Activated naive CD4-positive, alpha-beta T cell treated with anti-CD3 and anti-CD28 coated beads, Interleukin-2, amount 50 U/mL, for 72 hours (primary cell): ENCODE results near the gene SLC6A13. TPM values are rescaled to one million over a fixed set of nuclear protein-coding genes. Genes with fewer than 3 reads are reported as not detected.
"Not testable (repeated sequence)": the region's sequence is repeated elsewhere in the genome, so short reads cannot be mapped to it uniquely, and the experiment has no call there.

Source experiments
- ATAC-seq, 2 donors: fragments of 150-1000 bp; cut with Tn5 transposase; 2 replicates each; pipeline ENCODE4 v1.10.0; 2021; ENCODE audit warnings: mild to moderate bottlenecking in 2 of 2, moderate library complexity in 2 of 2
- DNase-seq, 2 donors: peaks; one replicate each; pipeline ENCODE4 v3.0.0; 2021 to 2022; ENCODE audit warnings: low spot score in 2 of 2
- H3K27ac Mint-ChIP-seq, 2 donors: one replicate each; pipeline ENCODE4 v1.8.0; 2022; ENCODE audit warnings: mild to moderate bottlenecking in 2 of 2, mixed read lengths in 2 of 2
- H3K36me3 Mint-ChIP-seq, 2 donors: one replicate each; pipeline ENCODE4 v1.8.0; 2022; ENCODE audit warnings: mixed read lengths in 2 of 2
- H3K9me3 Mint-ChIP-seq, 2 donors: one replicate each; pipeline ENCODE4 v1.8.0; 2022; ENCODE audit warnings: mixed read lengths in 2 of 2
- total RNA-seq, 2 donors: library from RNA; stranded (reverse); gene quantifications; one replicate each; pipeline ENCODE4 v1.2.3, GENCODE V29; 2022

The SLC6A13 gene
- total RNA-seq, 2 donors from 2014 or later, result not detected

- ATAC-seq (no peak), DNase-seq (no peak)
- Mint-ChIP-seq H3K36me3 (peaks cover 5 to 13% of the 10 kb centered on the region in 2 donors), H3K9me3 (peaks cover 4 to 20% of the 10 kb centered on the region in 2 donors), H3K27ac (peak overlapping the region in 1 of 2 donors; percentile 60)
These were observed 19.3 kb downstream of the SLC6A13 start for GRCh38 chr12:243381-243780.

GRCh38 chr12:242496-242895 lies 20.1 kb downstream of the SLC6A13 start:
- no peak for DNase-seq
- peaks cover 5 to 6% of the 10 kb centered on the region in 2 donors for H3K36me3 Mint-ChIP-seq
- H3K27ac Mint-ChIP-seq, result no peak overlapping the region
- no peak for ATAC-seq
- peaks cover 4 to 12% of the 10 kb centered on the region in 2 donors for H3K9me3 Mint-ChIP-seq

GRCh38 chr12:241266-241665 lies 21.4 kb downstream of the SLC6A13 start:
- Mint-ChIP-seq H3K36me3 (peaks cover 5 to 10% of the 10 kb centered on the region in 2 donors), H3K9me3 (peaks cover 5 to 8% of the 10 kb centered on the region in 2 donors), H3K27ac (no peak overlapping the region)
- ATAC-seq, result no peak
- DNase-seq, result no peak

GRCh38 chr12:240566-240965 lies 22.1 kb downstream of the SLC6A13 start:
- H3K36me3 Mint-ChIP-seq, result peaks cover 11 to 14% of the 10 kb centered on the region in 2 donors
- DNase-seq (no peak), ATAC-seq (no peak)
- peaks cover 9 to 12% of the 10 kb centered on the region in 2 donors for H3K9me3 Mint-ChIP-seq
- no peak overlapping the region for H3K27ac Mint-ChIP-seq

GRCh38 chr12:238736-239398 lies 23.8 kb downstream of the SLC6A13 start:
- no peak overlapping the region for H3K27ac Mint-ChIP-seq
- peaks cover 9 to 12% of the 10 kb centered on the region in 2 donors for H3K9me3 Mint-ChIP-seq
- ATAC-seq, result no peak
- DNase-seq, result no peak
- peaks cover 9 to 13% of the 10 kb centered on the region in 2 donors for H3K36me3 Mint-ChIP-seq

- Mint-ChIP-seq H3K9me3 (peaks cover 9 to 12% of the 10 kb centered on the region in 2 donors), H3K36me3 (peaks cover 9 to 13% of the 10 kb centered on the region in 2 donors), H3K27ac (no peak overlapping the region)
- ATAC-seq, result no peak
- DNase-seq, result no peak
These were observed 24.5 kb downstream of the SLC6A13 start for GRCh38 chr12:238116-238515.

- ATAC-seq (no peak), DNase-seq (no peak)
- Mint-ChIP-seq H3K36me3 (peaks cover 9 to 13% of the 10 kb centered on the region in 2 donors), H3K9me3 (peaks cover 9 to 12% of the 10 kb centered on the region in 2 donors), H3K27ac (no peak overlapping the region)
These were observed 25.4 kb downstream of the SLC6A13 start for GRCh38 chr12:237026-237815.

GRCh38 chr12:236445-236844 lies 26.2 kb downstream of the SLC6A13 start:
- H3K9me3 Mint-ChIP-seq, result peaks cover 9 to 12% of the 10 kb centered on the region in 2 donors
- ATAC-seq (no peak), DNase-seq (no peak)
- H3K27ac Mint-ChIP-seq, result no peak overlapping the region
- peaks cover 9 to 13% of the 10 kb centered on the region in 2 donors for H3K36me3 Mint-ChIP-seq

- H3K36me3 Mint-ChIP-seq, result peaks cover 9 to 13% of the 10 kb centered on the region in 2 donors
- not testable (repeated sequence) for H3K27ac Mint-ChIP-seq, ATAC-seq, DNase-seq
- peaks cover 9 to 12% of the 10 kb centered on the region in 2 donors for H3K9me3 Mint-ChIP-seq
These were observed 26.7 kb downstream of the SLC6A13 start for GRCh38 chr12:235967-236366.

GRCh38 chr12:234891-235415 lies 27.7 kb downstream of the SLC6A13 start:
- no peak for ATAC-seq

GRCh38 chr12:234019-234418 lies 28.6 kb downstream of the SLC6A13 start:
- no peak for DNase-seq
- H3K27ac Mint-ChIP-seq, result no peak overlapping the region
- peaks cover 9 to 13% of the 10 kb centered on the region in 2 donors for H3K36me3 Mint-ChIP-seq
- ATAC-seq, result no peak
- peaks cover 9 to 12% of the 10 kb centered on the region in 2 donors for H3K9me3 Mint-ChIP-seq

More at GRCh38 chr12:234891-235415, 27.7 kb downstream of the SLC6A13 start:
- Mint-ChIP-seq H3K9me3 (peaks cover 9 to 12% of the 10 kb centered on the region in 2 donors), H3K27ac (no peak overlapping the region), H3K36me3 (peaks cover 9 to 13% of the 10 kb centered on the region in 2 donors)
- DNase-seq, result no peak

GRCh38 chr12:233615-233968 lies 29.0 kb downstream of the SLC6A13 start:
- peaks cover 9 to 13% of the 10 kb centered on the region in 2 donors for H3K36me3 Mint-ChIP-seq
- H3K27ac Mint-ChIP-seq, result no peak overlapping the region
- H3K9me3 Mint-ChIP-seq, result peaks cover 9 to 12% of the 10 kb centered on the region in 2 donors
- ATAC-seq (no peak), DNase-seq (peak in 1 of 2 donors; percentile 30)

GRCh38 chr12:232731-233614 lies 29.7 kb downstream of the SLC6A13 start:
- ATAC-seq (no peak), DNase-seq (peak in 1 of 2 donors; percentile 35)
- H3K9me3 Mint-ChIP-seq, result peaks cover 9 to 12% of the 10 kb centered on the region in 2 donors
- no peak overlapping the region for H3K27ac Mint-ChIP-seq
- peaks cover 9 to 13% of the 10 kb centered on the region in 2 donors for H3K36me3 Mint-ChIP-seq

GRCh38 chr12:230925-231671 lies 31.5 kb downstream of the SLC6A13 start:
- peak in 1 of 2 donors; percentile 37 for DNase-seq
- Mint-ChIP-seq H3K36me3 (peaks cover 3 to 8% of the 10 kb centered on the region in 2 donors), H3K9me3 (peaks cover 3 to 6% of the 10 kb centered on the region in 2 donors), H3K27ac (no peak overlapping the region)
- ATAC-seq, result no peak

- Mint-ChIP-seq H3K36me3 (no peaks in the 10 kb centered on the region), H3K9me3 (no peaks in the 10 kb centered on the region), H3K27ac (no peak overlapping the region)
- ATAC-seq (no peak), DNase-seq (peak in 1 of 2 donors; percentile 18)
These were observed 33.0 kb downstream of the SLC6A13 start for GRCh38 chr12:229441-230191.
